CD4-positive, alpha-beta T cell treated with Interleukin-1 beta for 1 hour (primary cell): ENCODE results near the gene NCCRP1.

Experiments used
- DNase-seq, 2 donors: peaks; one replicate each; pipeline ENCODE4 v3.0.0-alpha.2; 2020 to 2022

NCCRP1 gene

GRCh38 chr19:39196860-39197562 is at the start of gene NCCRP1:
Gene NCCRP1, plus strand, starts transcription at chr19:39196964. Its CDS starts 19 bp downstream, at chr19:39196983.
- no peak for DNase-seq

GRCh38 chr19:39147480-39147879 is 49.3 kb upstream of the NCCRP1 start:
- no peak for DNase-seq

- no peak for DNase-seq
Measured at GRCh38 chr19:39148939-39149529, 47.7 kb upstream of the NCCRP1 start.

GRCh38 chr19:39150235-39150634 is 46.5 kb upstream of the NCCRP1 start:
- DNase-seq: no peak

- DNase-seq: no peak
Measured at GRCh38 chr19:39150807-39151600, 45.8 kb upstream of the NCCRP1 start.

GRCh38 chr19:39152066-39152465 is 44.7 kb upstream of the NCCRP1 start:
- DNase-seq: no peak

- DNase-seq: no peak
Measured at GRCh38 chr19:39154100-39154628, 42.6 kb upstream of the NCCRP1 start.

- DNase-seq: no peak
Measured at GRCh38 chr19:39154629-39155100, 42.1 kb upstream of the NCCRP1 start.

- DNase-seq: no peak
Measured at GRCh38 chr19:39155114-39155700, 41.6 kb upstream of the NCCRP1 start.

GRCh38 chr19:39155741-39156140 is 41.0 kb upstream of the NCCRP1 start:
- no peak for DNase-seq

- DNase-seq: no peak
Measured at GRCh38 chr19:39156326-39157230, 40.2 kb upstream of the NCCRP1 start.

- no peak for DNase-seq
Measured at GRCh38 chr19:39157275-39157996, 39.3 kb upstream of the NCCRP1 start.

GRCh38 chr19:39157997-39158389 is 38.8 kb upstream of the NCCRP1 start:
- no peak for DNase-seq

- DNase-seq: no peak
Measured at GRCh38 chr19:39158646-39159260, 38.0 kb upstream of the NCCRP1 start.

- no peak for DNase-seq
Measured at GRCh38 chr19:39160523-39160861, 36.3 kb upstream of the NCCRP1 start.

GRCh38 chr19:39160889-39161672 is 35.7 kb upstream of the NCCRP1 start:
- DNase-seq: no peak

- no peak for DNase-seq
Measured at GRCh38 chr19:39162441-39163043, 34.2 kb upstream of the NCCRP1 start.

GRCh38 chr19:39163621-39164020 is 33.1 kb upstream of the NCCRP1 start:
- DNase-seq: no peak

- DNase-seq: no peak
Measured at GRCh38 chr19:39164289-39164688, 32.5 kb upstream of the NCCRP1 start.

GRCh38 chr19:39165857-39166256 is 30.9 kb upstream of the NCCRP1 start:
- DNase-seq: no peak
